ENCODE measurements around the gene ELANE.
"Not testable (repeated sequence)": the region's sequence is repeated elsewhere in the genome, so short reads cannot be mapped to it uniquely, and the experiment has no call there.

ELANE gene

GRCh38 chr19:835210-835810, 16.8 kb upstream of the ELANE start:
- no peak for DNase-seq (ENCODE audit: low read depth)
- no peak for TF ChIP-seq CTCF (conservative IDR thresholded peaks at IDR 0.05; ENCODE audit: low read depth, low read length)
- H3K4me3 ChIP-seq (ENCODE audit: low read length) = no peak overlapping the region

- no peak within 1 kb of the TSS for H3K4me3 ChIP-seq (ENCODE audit: low read length)
- no peak for TF ChIP-seq CTCF (conservative IDR thresholded peaks at IDR 0.05; ENCODE audit: low read depth, low read length)
- DNase-seq (ENCODE audit: low read depth) = no peak
Measured at GRCh38 chr19:840519-841206, 11.4 kb upstream of the ELANE start, which contains the start of gene PRTN3. PRTN3 (plus strand) TSS chr19:840999; CDS start chr19:841009, 10 bp downstream.

GRCh38 chr19:842802-843179, 9.3 kb upstream of the ELANE start:
- H3K4me3 ChIP-seq (ENCODE audit: low read length) = not testable (repeated sequence)

GRCh38 chr19:843180-843835, 8.8 kb upstream of the ELANE start:
- no peak overlapping the region for H3K4me3 ChIP-seq (ENCODE audit: low read length)
- no peak for DNase-seq (ENCODE audit: low read depth)
- no peak for TF ChIP-seq CTCF (conservative IDR thresholded peaks at IDR 0.05; ENCODE audit: low read depth, low read length)

More at GRCh38 chr19:842802-843179, 9.3 kb upstream of the ELANE start:
- not testable (repeated sequence) for DNase-seq (ENCODE audit: low read depth)

GRCh38 chr19:843836-844545, 8.1 kb upstream of the ELANE start:
- no peak for TF ChIP-seq CTCF (conservative IDR thresholded peaks at IDR 0.05; ENCODE audit: low read depth, low read length)
- H3K4me3 ChIP-seq (ENCODE audit: low read length) = no peak overlapping the region
- DNase-seq (ENCODE audit: low read depth) = no peak

GRCh38 chr19:844546-844971, 7.5 kb upstream of the ELANE start:
- no peak for TF ChIP-seq CTCF (conservative IDR thresholded peaks at IDR 0.05; ENCODE audit: low read depth, low read length)
- no peak overlapping the region for H3K4me3 ChIP-seq (ENCODE audit: low read length)
- DNase-seq (ENCODE audit: low read depth) = no peak
